ENCODE results near the gene KCNJ16.

The KCNJ16 gene

DNA sequence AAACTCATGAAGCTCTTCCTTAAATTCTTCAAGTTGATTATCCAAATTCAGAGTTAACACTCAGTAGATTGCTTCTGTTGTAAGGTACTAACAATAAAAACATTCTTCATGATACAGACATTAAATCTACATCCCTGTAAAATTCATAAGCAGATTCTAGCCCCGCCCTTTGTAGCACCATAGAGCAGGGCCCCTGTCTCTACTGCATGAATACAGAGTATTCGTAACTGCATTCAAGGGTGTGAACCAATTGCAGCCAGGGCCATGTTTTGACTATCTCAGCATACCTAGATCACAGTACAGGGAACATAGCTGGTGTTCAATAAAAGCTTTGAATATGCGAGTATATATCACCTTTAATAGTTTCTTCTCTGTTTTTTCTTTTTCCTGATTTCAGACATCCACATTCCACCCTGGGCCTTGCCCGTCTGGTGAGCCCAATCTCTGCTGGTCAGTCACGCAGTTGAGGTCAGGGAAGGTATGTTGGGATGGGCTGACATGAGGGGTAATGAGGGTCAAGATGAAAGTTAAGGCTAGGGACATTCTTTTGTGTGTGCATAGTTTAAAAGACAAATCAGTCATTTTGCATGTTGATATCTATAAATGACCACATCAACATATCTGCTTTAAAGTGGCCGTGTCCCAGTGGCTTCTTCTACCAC lies 33.0 kb downstream of the KCNJ16 start:
- no peak overlapping the region for H3K9ac ChIP-seq (ENCODE audit: low read length)
- no peak overlapping the region for H3K4me3 ChIP-seq (ENCODE audit: low read length)
- H3K36me3 ChIP-seq (replicated peaks; ENCODE audit: low read depth, low read length): peaks cover 3% of the 10 kb centered on the region
- no peaks in the 10 kb centered on the region for H3K79me2 ChIP-seq (ENCODE audit: low read length)
- TF ChIP-seq CTCF (IDR thresholded peaks at IDR 0.05; ENCODE audit: low read depth, low read length) (no peak), EZH2phosphoT487 (IDR thresholded peaks at IDR 0.05; ENCODE audit: low read depth) (no peak)
- no peaks in the 10 kb centered on the region for H4K20me1 ChIP-seq (ENCODE audit: insufficient read depth, low read length)
- no peaks in the 10 kb centered on the region for H3K9me3 ChIP-seq (ENCODE audit: insufficient read depth, low read length)
- H3K27me3 ChIP-seq (ENCODE audit: low read depth, low read length): no peaks in the 10 kb centered on the region
- no peak overlapping the region for H3K4me2 ChIP-seq (ENCODE audit: low read length)
- H2AFZ ChIP-seq (ENCODE audit: low read depth, low read length): no peak overlapping the region
- no peak overlapping the region for H3K27ac ChIP-seq (ENCODE audit: low read length)
- peaks cover 40% of the 10 kb centered on the region for H3K4me1 ChIP-seq (ENCODE audit: low read length)

- H2AFZ ChIP-seq (ENCODE audit: low read depth, low read length): no peak overlapping the region
- H3K9me3 ChIP-seq (ENCODE audit: insufficient read depth, low read length): no peaks in the 10 kb centered on the region
- H3K4me3 ChIP-seq (ENCODE audit: low read length): no peak overlapping the region
- H3K36me3 ChIP-seq (replicated peaks; ENCODE audit: low read depth, low read length): peaks cover 3% of the 10 kb centered on the region
- no peaks in the 10 kb centered on the region for H3K27me3 ChIP-seq (ENCODE audit: low read depth, low read length)
- H3K9ac ChIP-seq (ENCODE audit: low read length): no peak overlapping the region
- peaks cover 40% of the 10 kb centered on the region for H3K4me1 ChIP-seq (ENCODE audit: low read length)
- H3K27ac ChIP-seq (ENCODE audit: low read length): no peak overlapping the region
- H4K20me1 ChIP-seq (ENCODE audit: insufficient read depth, low read length): no peaks in the 10 kb centered on the region
- H3K79me2 ChIP-seq (ENCODE audit: low read length): no peaks in the 10 kb centered on the region
- TF ChIP-seq CTCF (IDR thresholded peaks at IDR 0.05; ENCODE audit: low read depth, low read length): no peak
- TF ChIP-seq EZH2phosphoT487 (IDR thresholded peaks at IDR 0.05; ENCODE audit: low read depth): no peak
- H3K4me2 ChIP-seq (ENCODE audit: low read length): no peak overlapping the region
These were observed 34.5 kb downstream of the KCNJ16 start for GRCh38 chr17:70109497-70109896.

DNA sequence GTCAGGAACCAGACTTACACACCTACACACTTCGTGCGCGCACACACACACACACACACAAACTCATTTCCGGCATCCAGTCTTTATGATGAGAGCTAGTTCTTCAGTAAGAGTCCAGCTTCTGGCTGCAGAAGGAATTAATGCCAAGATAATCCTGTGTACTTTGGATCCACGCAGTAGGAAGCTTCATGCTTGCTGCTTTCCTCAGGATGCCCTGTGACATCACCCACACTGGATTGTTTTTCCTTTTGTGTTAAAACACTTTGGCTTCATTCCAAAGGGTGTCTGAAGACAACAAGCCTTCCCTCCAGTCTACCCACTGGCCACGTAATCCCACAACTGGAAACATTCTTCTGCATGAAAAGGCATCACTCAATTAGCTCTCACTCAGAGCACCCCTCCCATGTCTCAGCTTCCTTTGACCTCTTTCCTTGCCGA lies 35.4 kb downstream of the KCNJ16 start:
- no peaks in the 10 kb centered on the region for H3K27me3 ChIP-seq (ENCODE audit: low read depth, low read length)
- H3K9ac ChIP-seq (ENCODE audit: low read length): no peak overlapping the region
- H3K4me2 ChIP-seq (ENCODE audit: low read length): no peak overlapping the region
- peaks cover 34% of the 10 kb centered on the region for H3K4me1 ChIP-seq (ENCODE audit: low read length)
- H2AFZ ChIP-seq (ENCODE audit: low read depth, low read length): no peak overlapping the region
- no peaks in the 10 kb centered on the region for H4K20me1 ChIP-seq (ENCODE audit: insufficient read depth, low read length)
- peaks cover 3% of the 10 kb centered on the region for H3K36me3 ChIP-seq (replicated peaks; ENCODE audit: low read depth, low read length)
- no peaks in the 10 kb centered on the region for H3K9me3 ChIP-seq (ENCODE audit: insufficient read depth, low read length)
- H3K27ac ChIP-seq (ENCODE audit: low read length): no peak overlapping the region
- H3K79me2 ChIP-seq (ENCODE audit: low read length): no peaks in the 10 kb centered on the region
- H3K4me3 ChIP-seq (ENCODE audit: low read length): no peak overlapping the region
- TF ChIP-seq CTCF (IDR thresholded peaks at IDR 0.05; ENCODE audit: low read depth, low read length): no peak
- TF ChIP-seq EZH2phosphoT487 (IDR thresholded peaks at IDR 0.05; ENCODE audit: low read depth): no peak

DNA sequence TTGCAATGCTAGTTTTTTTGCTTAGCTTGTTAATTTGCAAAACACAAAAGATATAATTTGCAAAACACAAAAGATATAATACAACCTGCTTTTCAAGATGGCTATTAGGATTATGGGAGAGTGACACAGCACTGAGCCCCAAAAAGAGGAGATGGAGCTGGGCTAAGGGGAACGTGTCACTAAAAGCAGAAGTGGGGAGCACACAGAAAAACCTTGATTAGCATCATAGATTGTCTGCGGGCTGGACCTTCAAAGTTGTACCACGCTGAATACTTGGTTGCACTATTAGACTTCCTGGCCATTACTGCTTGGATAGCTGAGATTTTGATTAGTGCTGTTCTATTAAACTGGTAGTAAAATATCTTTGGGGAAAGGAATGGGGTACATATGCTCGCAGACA lies 36.2 kb downstream of the KCNJ16 start:
- H3K4me1 ChIP-seq (ENCODE audit: low read length): peaks cover 27% of the 10 kb centered on the region
- no peak overlapping the region for H3K27ac ChIP-seq (ENCODE audit: low read length)
- H3K4me2 ChIP-seq (ENCODE audit: low read length): no peak overlapping the region
- H3K9ac ChIP-seq (ENCODE audit: low read length): no peak overlapping the region
- H3K36me3 ChIP-seq (replicated peaks; ENCODE audit: low read depth, low read length): peaks cover 3% of the 10 kb centered on the region
- no peak overlapping the region for H3K4me3 ChIP-seq (ENCODE audit: low read length)
- no peaks in the 10 kb centered on the region for H3K79me2 ChIP-seq (ENCODE audit: low read length)
- H2AFZ ChIP-seq (ENCODE audit: low read depth, low read length): no peak overlapping the region
- no peak for TF ChIP-seq CTCF (IDR thresholded peaks at IDR 0.05; ENCODE audit: low read depth, low read length)
- TF ChIP-seq EZH2phosphoT487 (IDR thresholded peaks at IDR 0.05; ENCODE audit: low read depth): no peak
- no peaks in the 10 kb centered on the region for H3K9me3 ChIP-seq (ENCODE audit: insufficient read depth, low read length)
- no peaks in the 10 kb centered on the region for H4K20me1 ChIP-seq (ENCODE audit: insufficient read depth, low read length)
- H3K27me3 ChIP-seq (ENCODE audit: low read depth, low read length): no peaks in the 10 kb centered on the region

Data from OCI-LY3 (cell line).